HG02610 (cell line): Measurements from ENCODE around the gene SNAPC1.

ENCODE experiments used
- ATAC-seq: cut with Tn5 transposase; IDR thresholded peaks from one replicate; pipeline ENCODE4 v1.9.1; 2021; ENCODE audit warnings: mild to moderate bottlenecking, moderate library complexity; ENCODE audit not compliant: unreplicated experiment

Gene SNAPC1

DNA sequence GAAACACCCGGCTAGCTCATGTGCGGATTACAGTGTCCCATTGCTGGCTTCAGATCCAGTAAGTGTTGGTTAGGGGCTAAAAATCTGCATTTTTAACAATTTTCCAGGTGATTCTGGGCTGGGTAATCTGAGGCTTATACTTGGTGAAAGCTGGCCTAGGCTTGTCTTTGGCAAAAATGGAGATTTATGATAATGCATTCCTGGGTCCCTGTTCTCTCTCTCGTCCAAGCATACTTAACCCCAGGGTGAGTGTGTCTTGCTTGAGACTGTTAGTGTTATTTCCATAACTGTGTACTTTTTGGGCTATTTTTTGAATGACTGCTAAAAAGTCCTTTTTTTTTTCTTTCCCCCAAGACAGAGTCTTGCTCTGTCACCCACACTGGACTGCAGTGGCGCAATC, 43.2 kb downstream of the SNAPC1 start:
- no peak for ATAC-seq

GRCh38 chr14:61811882-61812346, 49.7 kb downstream of the SNAPC1 start:
- no peak for ATAC-seq

DNA sequence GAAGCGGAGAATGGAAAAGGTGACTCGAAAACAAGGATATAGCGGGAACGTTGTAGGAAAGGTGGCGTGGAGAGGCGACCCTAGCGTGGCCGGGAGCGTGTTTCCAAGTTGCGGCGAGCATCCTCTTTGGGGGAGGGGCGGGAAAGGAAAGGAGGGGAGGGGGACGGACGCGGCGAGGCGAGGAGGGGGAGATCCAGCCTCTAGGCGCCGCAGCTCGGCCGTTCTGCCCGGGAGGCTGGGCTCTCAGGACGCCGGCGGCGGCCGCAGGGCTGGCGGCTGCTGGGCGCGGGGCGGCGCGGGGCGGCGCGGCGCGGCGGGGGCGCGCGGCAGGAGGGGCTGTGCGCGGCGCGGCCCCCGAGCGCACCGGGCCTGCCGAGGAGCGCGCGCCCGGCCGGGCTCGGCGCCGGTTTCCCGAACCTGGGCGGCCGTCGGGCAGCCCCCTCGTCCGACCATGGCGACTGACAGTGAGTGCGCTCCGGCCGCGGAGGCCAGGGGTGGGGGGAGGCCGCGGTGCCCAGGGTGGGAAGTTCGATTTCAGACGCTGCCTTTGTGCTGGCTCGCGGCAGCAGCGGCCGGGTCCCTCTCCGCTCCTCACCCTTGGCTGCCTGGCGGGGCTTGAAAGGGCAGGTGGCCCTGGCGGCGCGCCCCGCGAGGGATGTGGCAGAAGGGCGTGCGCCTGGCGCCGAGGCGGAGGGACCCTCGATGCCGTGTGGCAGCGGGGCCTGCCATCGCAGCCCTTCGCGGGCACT, 50.3 kb downstream of the SNAPC1 start, which contains the start of gene SYT16:
SYT16 (plus strand) TSS at position 357 of the 749 bp plus-strand sequence.
- no peak for ATAC-seq

DNA sequence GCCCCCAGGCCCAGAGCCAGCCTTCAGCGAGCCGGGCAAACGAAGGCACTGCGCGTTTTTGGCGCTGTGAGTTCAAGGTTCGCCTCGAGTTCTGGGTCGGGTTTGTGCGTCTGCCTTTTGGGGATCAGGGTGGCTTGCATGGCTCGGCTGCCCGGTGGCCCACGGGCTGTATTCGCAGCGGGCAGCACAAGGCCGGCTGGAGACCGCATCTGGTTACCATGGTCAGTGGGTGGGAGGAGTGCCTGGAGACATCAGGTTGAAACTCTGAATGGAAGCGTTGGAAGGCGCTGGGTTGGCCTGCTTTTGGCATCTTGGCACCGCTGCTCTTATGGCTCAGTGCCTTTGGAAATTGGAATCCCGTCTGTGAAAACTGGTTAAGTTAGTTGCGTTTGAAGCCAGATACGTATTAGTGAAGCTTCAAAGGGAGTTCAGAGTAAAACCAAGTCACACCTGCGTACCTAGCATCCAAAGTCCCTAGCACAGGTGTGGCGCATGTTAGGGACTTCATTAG, 50.9 kb downstream of the SNAPC1 start:
- no peak for ATAC-seq

DNA sequence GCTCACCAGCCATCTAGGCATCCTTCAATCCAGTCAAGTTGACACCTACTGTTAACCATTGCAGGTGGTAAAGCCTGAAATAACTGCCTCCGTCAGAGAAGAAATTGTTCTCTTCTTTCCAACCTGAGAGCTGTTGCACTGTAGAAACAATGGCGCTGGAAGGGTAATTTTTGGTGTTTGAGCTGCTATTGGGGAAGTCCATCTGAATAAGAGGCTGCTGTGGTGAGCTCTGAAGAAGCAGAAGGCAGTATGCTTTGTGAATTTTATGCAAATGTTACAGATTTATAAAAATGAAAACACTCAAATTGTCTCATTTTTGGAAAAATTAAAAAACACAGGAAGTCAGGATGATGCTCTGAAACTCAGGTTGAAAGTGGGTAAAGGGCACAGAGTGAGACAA, 60.2 kb downstream of the SNAPC1 start:
- ATAC-seq: peak; percentile 46

- ATAC-seq: no peak
Observed at GRCh38 chr14:61832783-61833182, 70.6 kb downstream of the SNAPC1 start.

GRCh38 chr14:61836184-61836583, 74.0 kb downstream of the SNAPC1 start:
- ATAC-seq: no peak

- ATAC-seq: no peak
Observed at GRCh38 chr14:61836807-61837206, 74.6 kb downstream of the SNAPC1 start.

- peak; percentile 94 for ATAC-seq
Observed at GRCh38 chr14:61837336-61838229, 75.4 kb downstream of the SNAPC1 start.

DNA sequence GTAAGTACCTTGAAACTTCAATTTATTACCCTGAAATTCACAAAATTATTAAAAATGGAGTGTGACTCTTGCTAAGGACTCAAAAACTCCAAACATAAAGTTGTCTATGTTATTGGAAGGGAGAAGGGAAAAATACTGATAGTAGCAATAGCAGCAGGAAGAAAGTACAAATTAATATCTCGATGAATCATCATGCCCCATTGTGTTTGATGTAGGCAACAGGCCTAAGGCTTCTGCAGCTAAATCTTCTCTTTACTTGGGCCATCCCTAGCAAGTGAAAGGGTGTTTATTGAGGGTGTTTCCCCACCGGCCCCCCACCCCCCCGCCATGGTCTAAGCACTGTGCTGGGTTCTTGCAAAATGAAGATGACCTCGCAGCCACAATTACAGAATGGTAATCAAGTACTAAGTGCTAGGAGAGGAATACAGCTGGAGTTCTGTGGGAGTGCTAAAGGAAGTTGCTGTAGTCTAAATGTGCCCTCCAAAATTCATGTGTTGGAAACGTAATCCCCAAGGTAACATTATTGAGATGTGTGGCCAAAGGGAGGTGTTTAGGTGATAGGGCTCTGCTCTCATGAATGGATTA, 76.5 kb downstream of the SNAPC1 start:
- no peak for ATAC-seq

DNA sequence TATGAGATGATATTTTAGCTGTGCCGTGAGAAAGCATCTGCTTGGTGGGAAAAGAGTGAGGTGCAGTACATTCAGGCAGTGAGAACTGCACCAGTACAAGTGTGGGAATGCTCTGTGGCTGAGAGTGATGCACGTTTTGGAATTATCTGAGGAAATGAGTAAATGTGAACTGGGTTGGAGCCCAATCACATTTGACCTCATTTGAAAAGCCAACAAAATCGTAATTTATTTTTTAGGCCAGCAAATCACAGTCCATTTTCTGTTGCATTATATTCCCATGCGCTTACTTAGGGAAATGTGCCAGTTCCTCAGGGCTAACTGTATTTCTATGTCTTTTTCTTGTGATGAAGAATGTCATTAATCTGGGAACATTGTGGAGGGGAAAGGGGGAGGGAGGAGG, 77.3 kb downstream of the SNAPC1 start:
- ATAC-seq: no peak

GRCh38 chr14:61841145-61841544, 78.9 kb downstream of the SNAPC1 start:
- no peak for ATAC-seq
